ENCODE measurements around the gene PCDHGB7.
"Not testable (repeated sequence)": the region's sequence is repeated elsewhere in the genome, so short reads cannot be mapped to it uniquely, and the experiment has no call there.

Gene PCDHGB7

GRCh38 chr5:141417494-141418172 lies at the start of gene PCDHGB7:
Gene PCDHGB7, plus strand, starts transcription at chr5:141417677. Its CDS starts 183 bp downstream, at chr5:141417860.
- DNase-seq (ENCODE audit: low read depth in 3 of 3, low spot score in 1 of 3): peak in 1 of 3 donors; percentile 41

DNA sequence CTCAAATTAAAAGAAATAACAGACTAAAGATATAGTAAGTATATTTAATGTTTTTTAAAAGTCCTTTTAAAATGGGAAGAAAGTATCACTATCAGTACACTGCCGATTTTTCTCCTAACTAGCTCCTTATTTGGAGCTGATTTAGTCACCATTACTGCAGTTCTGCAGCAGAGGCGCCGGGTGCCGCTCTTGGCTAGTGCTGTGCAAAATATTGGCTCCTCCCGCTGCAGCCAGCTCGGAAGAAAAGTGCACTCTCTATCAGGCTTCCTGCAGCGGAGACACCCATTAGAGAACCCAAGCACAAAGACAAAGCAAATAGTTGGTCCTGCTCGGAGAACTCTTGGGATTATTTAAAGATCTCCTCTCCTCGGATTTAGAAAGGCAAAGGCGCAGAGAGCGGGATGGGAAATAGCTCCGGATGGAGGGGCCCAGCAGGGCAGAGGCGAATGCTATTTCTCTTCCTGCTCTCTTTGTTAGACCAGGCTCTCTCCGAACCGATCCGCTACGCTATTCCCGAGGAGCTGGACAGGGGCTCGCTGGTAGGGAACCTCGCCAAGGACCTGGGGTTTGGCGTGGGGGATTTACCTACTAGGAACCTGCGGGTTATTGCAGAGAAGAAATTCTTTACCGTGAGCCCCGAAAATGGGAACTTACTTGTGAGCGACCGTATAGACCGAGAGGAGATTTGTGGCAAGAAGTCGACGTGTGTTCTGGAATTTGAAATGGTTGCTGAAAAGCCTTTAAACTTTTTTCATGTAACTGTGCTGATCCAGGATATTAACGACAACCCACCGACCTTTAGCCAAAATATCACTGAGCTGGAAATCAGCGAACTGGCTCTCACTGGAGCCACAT lies 47.3 kb upstream of the PCDHGB7 start, which contains the start of gene PCDHGB3:
Gene PCDHGB3 (plus strand): TSS at position 249 of the 855 bp plus-strand sequence. CDS start 153 bp downstream, at position 402.
- DNase-seq (ENCODE audit: low read depth in 3 of 3, low spot score in 1 of 3): peak in 1 of 3 donors; percentile 11

GRCh38 chr5:141371572-141372475 lies 45.7 kb upstream of the PCDHGB7 start:
- DNase-seq (ENCODE audit: low read depth in 3 of 3, low spot score in 1 of 3): no peak

- DNase-seq (ENCODE audit: low read depth in 3 of 3, low spot score in 1 of 3): no peak
These were observed 43.7 kb upstream of the PCDHGB7 start, which contains the start of gene PCDHGA6 for GRCh38 chr5:141373673-141374317. Gene PCDHGA6, plus strand, starts transcription at chr5:141373891. Its CDS starts 193 bp downstream, at chr5:141374084.

- DNase-seq (ENCODE audit: low read depth in 3 of 3, low spot score in 1 of 3): no peak
These were observed 42.9 kb upstream of the PCDHGB7 start for GRCh38 chr5:141374627-141375026.

DNA sequence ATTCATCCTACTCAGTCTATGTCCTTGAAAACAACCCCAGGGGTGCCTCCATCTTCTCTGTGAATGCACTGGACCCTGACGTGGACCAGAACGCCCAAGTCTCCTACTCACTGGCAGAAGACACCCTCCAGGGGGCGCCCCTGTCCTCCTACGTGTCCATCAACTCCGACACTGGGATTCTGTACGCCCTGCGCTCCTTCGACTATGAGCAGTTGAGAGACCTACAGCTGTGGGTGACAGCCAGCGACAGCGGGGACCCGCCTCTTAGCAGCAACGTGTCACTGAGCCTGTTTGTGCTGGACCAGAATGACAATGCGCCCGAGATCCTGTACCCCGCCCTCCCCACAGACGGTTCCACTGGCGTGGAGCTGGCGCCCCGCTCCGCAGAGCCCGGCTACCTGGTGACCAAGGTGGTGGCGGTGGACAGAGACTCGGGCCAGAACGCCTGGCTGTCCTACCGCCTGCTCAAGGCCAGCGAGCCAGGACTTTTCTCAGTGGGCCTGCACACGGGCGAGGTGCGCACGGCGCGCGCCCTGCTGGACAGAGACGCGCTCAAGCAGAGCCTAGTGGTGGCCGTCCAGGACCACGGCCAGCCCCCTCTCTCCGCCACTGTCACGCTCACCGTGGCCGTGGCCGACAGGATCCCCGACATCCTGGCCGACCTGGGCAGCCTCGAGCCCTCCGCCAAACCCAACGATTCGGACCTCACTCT lies 41.9 kb upstream of the PCDHGB7 start:
- DNase-seq (ENCODE audit: low read depth in 3 of 3, low spot score in 1 of 3): not testable (repeated sequence)

DNA sequence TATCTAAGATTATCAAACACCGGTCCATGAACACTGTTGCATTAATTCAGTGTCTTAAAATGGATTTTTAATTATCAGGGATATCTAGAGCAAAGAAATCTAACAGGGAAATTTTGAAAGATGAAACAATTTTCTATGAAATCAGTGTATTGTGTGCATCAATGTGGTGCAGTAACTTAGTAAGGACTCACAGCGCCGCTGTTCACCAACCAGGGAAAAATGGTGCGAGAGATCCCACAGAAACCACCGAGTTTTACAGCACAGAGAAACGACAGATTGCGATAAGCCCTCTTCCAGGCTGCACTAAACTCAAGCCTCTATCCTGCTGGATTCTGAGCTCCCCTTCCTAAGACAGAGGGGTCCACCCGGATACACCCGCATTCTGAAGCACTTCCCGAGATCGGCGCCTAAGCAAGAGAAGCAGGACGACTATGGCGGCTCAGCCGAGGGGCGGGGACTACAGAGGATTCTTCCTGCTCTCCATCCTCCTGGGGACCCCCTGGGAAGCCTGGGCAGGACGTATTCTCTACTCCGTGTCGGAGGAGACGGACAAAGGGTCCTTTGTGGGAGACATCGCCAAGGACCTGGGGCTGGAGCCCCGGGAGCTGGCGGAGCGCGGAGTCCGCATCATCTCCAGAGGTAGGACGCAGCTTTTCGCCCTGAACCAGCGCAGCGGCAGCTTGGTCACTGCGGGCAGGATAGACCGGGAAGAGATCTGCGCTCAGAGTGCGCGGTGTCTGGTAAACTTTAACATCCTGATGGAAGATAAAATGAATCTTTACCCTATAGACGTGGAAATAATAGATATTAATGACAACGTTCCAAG lies 34.8 kb upstream of the PCDHGB7 start, which contains the start of gene PCDHGA7:
Gene PCDHGA7 (plus strand): TSS at position 274 of the 826 bp plus-strand sequence. CDS start 158 bp downstream, at position 432.
- no peak for DNase-seq (ENCODE audit: low read depth in 3 of 3, low spot score in 1 of 3)

GRCh38 chr5:141383345-141383744 lies 34.1 kb upstream of the PCDHGB7 start:
- no peak for DNase-seq (ENCODE audit: low read depth in 3 of 3, low spot score in 1 of 3)

- DNase-seq (ENCODE audit: low read depth in 3 of 3, low spot score in 1 of 3): no peak
These were observed 32.8 kb upstream of the PCDHGB7 start for GRCh38 chr5:141384471-141385267.

- DNase-seq (ENCODE audit: low read depth in 3 of 3, low spot score in 1 of 3): not testable (repeated sequence)
These were observed 29.7 kb upstream of the PCDHGB7 start, which contains the start of gene PCDHGB4 for GRCh38 chr5:141387557-141388311. Gene PCDHGB4, plus strand, starts transcription at chr5:141387698. Its CDS starts 187 bp downstream, at chr5:141387885.

DNA sequence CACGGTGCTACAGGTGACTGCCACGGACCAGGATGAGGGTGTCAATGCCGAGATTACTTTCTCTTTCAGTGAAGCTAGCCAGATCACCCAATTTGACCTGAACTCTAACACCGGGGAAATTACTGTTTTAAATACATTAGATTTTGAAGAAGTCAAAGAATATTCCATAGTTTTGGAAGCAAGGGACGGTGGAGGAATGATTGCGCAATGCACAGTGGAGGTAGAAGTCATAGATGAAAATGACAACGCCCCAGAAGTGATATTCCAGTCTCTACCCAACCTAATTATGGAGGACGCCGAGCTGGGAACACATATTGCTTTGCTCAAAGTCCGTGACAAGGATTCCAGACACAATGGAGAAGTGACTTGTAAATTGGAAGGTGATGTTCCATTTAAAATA lies 28.8 kb upstream of the PCDHGB7 start:
- DNase-seq (ENCODE audit: low read depth in 3 of 3, low spot score in 1 of 3): no peak

GRCh38 chr5:141389153-141390042 lies 28.1 kb upstream of the PCDHGB7 start:
- no peak for DNase-seq (ENCODE audit: low read depth in 3 of 3, low spot score in 1 of 3)

DNA sequence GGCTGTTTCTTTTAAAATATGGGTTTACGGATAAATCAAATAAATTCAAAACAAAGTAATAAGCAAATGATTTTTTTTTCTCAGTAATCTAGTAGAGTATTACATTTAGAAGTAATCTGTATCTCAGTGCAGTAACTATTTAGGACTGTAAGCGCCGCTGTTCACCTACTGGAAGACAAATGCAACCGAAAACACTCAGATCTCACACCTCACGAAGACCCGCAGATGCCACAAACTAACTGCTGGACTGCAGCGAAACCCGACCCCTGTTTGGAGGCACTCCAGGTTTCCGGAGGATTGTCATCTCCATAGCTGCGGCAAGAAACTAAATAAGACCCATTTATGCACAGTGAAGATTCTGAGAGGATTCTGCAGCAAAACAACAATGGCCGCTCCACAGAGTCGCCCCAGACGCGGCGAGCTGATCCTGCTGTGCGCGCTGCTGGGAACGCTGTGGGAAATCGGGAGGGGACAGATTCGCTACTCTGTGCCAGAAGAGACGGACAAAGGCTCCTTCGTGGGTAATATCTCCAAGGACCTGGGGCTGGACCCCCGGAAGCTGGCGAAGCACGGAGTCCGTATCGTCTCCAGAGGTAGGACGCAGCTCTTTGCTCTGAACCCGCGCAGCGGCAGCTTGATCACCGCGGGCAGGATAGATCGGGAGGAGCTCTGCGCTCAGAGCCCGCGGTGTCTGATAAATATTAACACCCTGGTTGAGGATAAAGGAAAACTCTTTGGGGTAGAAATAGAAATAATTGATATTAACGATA lies 24.9 kb upstream of the PCDHGB7 start, which contains the start of gene PCDHGA8:
Gene PCDHGA8 (plus strand): TSS at position 205 of the 770 bp plus-strand sequence. CDS start 181 bp downstream, at position 386.
- no peak for DNase-seq (ENCODE audit: low read depth in 3 of 3, low spot score in 1 of 3)

DNA sequence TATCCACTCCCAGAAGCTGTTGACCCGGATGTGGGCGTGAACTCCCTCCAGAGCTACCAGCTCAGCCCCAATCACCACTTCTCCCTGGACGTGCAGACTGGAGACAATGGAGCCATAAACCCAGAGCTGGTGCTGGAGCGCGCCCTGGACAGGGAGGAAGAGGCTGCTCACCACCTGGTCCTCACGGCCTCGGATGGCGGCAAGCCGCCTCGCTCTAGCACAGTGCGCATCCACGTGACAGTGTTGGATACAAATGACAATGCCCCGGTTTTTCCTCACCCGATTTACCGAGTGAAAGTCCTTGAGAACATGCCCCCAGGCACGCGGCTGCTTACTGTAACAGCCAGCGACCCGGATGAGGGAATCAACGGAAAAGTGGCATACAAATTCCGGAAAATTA lies 24.2 kb upstream of the PCDHGB7 start:
- no peak for DNase-seq (ENCODE audit: low read depth in 3 of 3, low spot score in 1 of 3)

Data from stimulated activated CD4-positive, alpha-beta T cell treated with anti-CD3 and anti-CD28 coated beads, TNF-alpha, amount 100 ng/mL, for 1 hour (primary cell).